Endodermal cell (in vitro differentiated cells): ENCODE results near the gene UBASH3A. TPM values are rescaled to one million over a fixed set of nuclear protein-coding genes. Genes with fewer than 3 reads are reported as not detected.
A peak's percentile ranks its signal among the peaks of the same experiment; 100 is the strongest.

Source experiments
- DNase-seq: peaks from one replicate; pipeline ENCODE4 v3.0.0-alpha.2; 2017
- H3K27ac ChIP-seq: 2 replicates; pipeline ENCODE4 v1.5.1; 2013; ENCODE audit warnings: mild to moderate bottlenecking, low read depth, low read length, moderate library complexity
- H3K27me3 ChIP-seq: 2 replicates; pipeline ENCODE4 v1.6.1; 2013; ENCODE audit warnings: mild to moderate bottlenecking, low read length, moderate library complexity; ENCODE audit not compliant: insufficient read depth, control insufficient read depth, poor library complexity, severe bottlenecking
- H3K36me3 ChIP-seq: 2 replicates; pipeline ENCODE4 v1.7.0; 2013; ENCODE audit warnings: mild to moderate bottlenecking, low read length, moderate library complexity; ENCODE audit not compliant: control insufficient read depth, insufficient read depth
- H3K4me1 ChIP-seq: one replicate; pipeline ENCODE4 v1.7.0; 2013; ENCODE audit warnings: low read length; ENCODE audit not compliant: control insufficient read depth, insufficient read depth
- H3K4me3 ChIP-seq: 2 replicates; pipeline ENCODE4 v1.5.1; 2013; ENCODE audit warnings: mild to moderate bottlenecking, low read length, moderate library complexity
- H3K9ac ChIP-seq: 2 replicates; pipeline ENCODE4 v1.6.1; 2013; ENCODE audit warnings: mild to moderate bottlenecking, low read length, moderate library complexity; ENCODE audit not compliant: poor library complexity, severe bottlenecking; ENCODE audit errors: extremely low read depth
- H3K9me3 ChIP-seq: 2 replicates; pipeline ENCODE4 v1.6.1; 2013; ENCODE audit warnings: mild to moderate bottlenecking, low read length, moderate library complexity; ENCODE audit not compliant: control insufficient read depth
- H3K27ac Mint-ChIP-seq: 2 replicates; pipeline ENCODE4 v1.8.0; 2020; ENCODE audit warnings: mixed read lengths
- H3K27me3 Mint-ChIP-seq: 2 replicates; pipeline ENCODE4 v1.8.0; 2021; ENCODE audit warnings: mild to moderate bottlenecking, mixed read lengths; ENCODE audit not compliant: insufficient read depth
- H3K36me3 Mint-ChIP-seq: 2 replicates; pipeline ENCODE4 v1.8.0; 2020; ENCODE audit warnings: low read depth, mixed read lengths
- H3K4me1 Mint-ChIP-seq: 2 replicates; pipeline ENCODE4 v1.8.0; 2020; ENCODE audit warnings: mixed read lengths
- H3K4me3 Mint-ChIP-seq: 2 replicates; pipeline ENCODE4 v1.8.0; 2020; ENCODE audit warnings: mild to moderate bottlenecking, moderate library complexity, mixed read lengths
- H3K9me3 Mint-ChIP-seq: 2 replicates; pipeline ENCODE4 v1.8.0; 2020; ENCODE audit warnings: mild to moderate bottlenecking, mixed read lengths
- CTCF ChIP-seq: fragments of 200-600 bp; sonication (generic); conservative IDR thresholded peaks from 2 replicates; pipeline ENCODE4 v1.5.0; 2021; ENCODE audit warnings: antibody characterized with exemption, mild to moderate bottlenecking
- WGBS, 2 experiments: methylation state at CpG; one replicate each; pipeline versions ENCODE4 v1.1.5 to v1.1.7; 2013; ENCODE audit warnings: missing lambda C conversion rate in 2 of 2, mixed read lengths in 1 of 2; ENCODE audit not compliant: insufficient coverage in 1 of 2, insufficient read length in 1 of 2; 5-methylcytosine and 5-hydroxymethylcytosine counted together
- total RNA-seq, 2 donors: library from RNA; stranded (reverse); fragmentation: NEBNext Ultra II Directional in 1 of 2; extraction: Animal tissue kit (Norgen Biotek cat#: 25700) in 1 of 2; gene quantifications; 2 replicates in 1 of 2; 3 replicates in 1 of 2; pipeline ENCODE4 v1.2.1, GENCODE V29; 2021

Gene UBASH3A
- total RNA-seq, 2 donors from 2014 or later: not detected

GRCh38 chr21:42455196-42455595, 51.5 kb downstream of the UBASH3A start:
- no peak for DNase-seq
- no peak overlapping the region for H3K4me3 ChIP-seq
- Mint-ChIP-seq H3K36me3 (peaks cover 2% of the 10 kb centered on the region), H3K4me1 (peaks cover 50% of the 10 kb centered on the region), H3K27me3 (no peaks in the 10 kb centered on the region), H3K9me3 (peaks cover 18% of the 10 kb centered on the region), H3K4me3 (no peak overlapping the region), H3K27ac (no peak overlapping the region)
- peaks cover 26% of the 10 kb centered on the region for H3K9me3 ChIP-seq
- no peak overlapping the region for H3K27ac ChIP-seq
- no peaks in the 10 kb centered on the region for H3K4me1 ChIP-seq
- no peaks in the 10 kb centered on the region for H3K36me3 ChIP-seq
- no peak overlapping the region for H3K9ac ChIP-seq
- 78 to 81% methylated on average over 8 to 9 of the region's 9 CpGs for WGBS, 2 experiments
- no peak for TF ChIP-seq CTCF
- H3K27me3 ChIP-seq: no peaks in the 10 kb centered on the region

GRCh38 chr21:42455754-42456440, 52.2 kb downstream of the UBASH3A start:
- Histone ChIP-seq H3K4me3 (no peak overlapping the region), H3K27ac (no peak overlapping the region), H3K9me3 (peaks cover 33% of the 10 kb centered on the region), H3K27me3 (no peaks in the 10 kb centered on the region), H3K9ac (no peak overlapping the region), H3K4me1 (no peaks in the 10 kb centered on the region), H3K36me3 (no peaks in the 10 kb centered on the region)
- TF ChIP-seq CTCF: no peak
- Mint-ChIP-seq H3K9me3 (peaks cover 20% of the 10 kb centered on the region), H3K27ac (no peak overlapping the region), H3K4me3 (no peak overlapping the region), H3K4me1 (peaks cover 51% of the 10 kb centered on the region), H3K27me3 (no peaks in the 10 kb centered on the region), H3K36me3 (peaks cover 2% of the 10 kb centered on the region)
- no peak for DNase-seq
- 89 to 96% methylated on average over 8 to 9 of the region's 10 CpGs for WGBS, 2 experiments

- Mint-ChIP-seq H3K4me1 (peaks cover 57% of the 10 kb centered on the region), H3K36me3 (peaks cover 2% of the 10 kb centered on the region), H3K27ac (no peak overlapping the region), H3K4me3 (no peak overlapping the region), H3K27me3 (no peaks in the 10 kb centered on the region), H3K9me3 (peaks cover 20% of the 10 kb centered on the region)
- WGBS, 2 experiments: 92 to 95% methylated on average over 6 to 8 of the region's 8 CpGs
- TF ChIP-seq CTCF: no peak
- Histone ChIP-seq H3K27me3 (no peaks in the 10 kb centered on the region), H3K9ac (no peak overlapping the region), H3K4me3 (no peak overlapping the region), H3K9me3 (peaks cover 39% of the 10 kb centered on the region), H3K4me1 (no peaks in the 10 kb centered on the region), H3K36me3 (no peaks in the 10 kb centered on the region), H3K27ac (no peak overlapping the region)
- DNase-seq: peak; percentile 10
These were observed 52.8 kb downstream of the UBASH3A start for GRCh38 chr21:42456457-42456856.
